Measurements from ENCODE around the gene MSANTD1. TPM values are rescaled to one million over a fixed set of nuclear protein-coding genes. Genes with fewer than 3 reads are reported as not detected.
"Not testable (repeated sequence)": the region's sequence is repeated elsewhere in the genome, so short reads cannot be mapped to it uniquely, and the experiment has no call there.

Gene MSANTD1
- total RNA-seq, 2 donors from 2014 or later, result 1.1 to 1.2 TPM

DNA sequence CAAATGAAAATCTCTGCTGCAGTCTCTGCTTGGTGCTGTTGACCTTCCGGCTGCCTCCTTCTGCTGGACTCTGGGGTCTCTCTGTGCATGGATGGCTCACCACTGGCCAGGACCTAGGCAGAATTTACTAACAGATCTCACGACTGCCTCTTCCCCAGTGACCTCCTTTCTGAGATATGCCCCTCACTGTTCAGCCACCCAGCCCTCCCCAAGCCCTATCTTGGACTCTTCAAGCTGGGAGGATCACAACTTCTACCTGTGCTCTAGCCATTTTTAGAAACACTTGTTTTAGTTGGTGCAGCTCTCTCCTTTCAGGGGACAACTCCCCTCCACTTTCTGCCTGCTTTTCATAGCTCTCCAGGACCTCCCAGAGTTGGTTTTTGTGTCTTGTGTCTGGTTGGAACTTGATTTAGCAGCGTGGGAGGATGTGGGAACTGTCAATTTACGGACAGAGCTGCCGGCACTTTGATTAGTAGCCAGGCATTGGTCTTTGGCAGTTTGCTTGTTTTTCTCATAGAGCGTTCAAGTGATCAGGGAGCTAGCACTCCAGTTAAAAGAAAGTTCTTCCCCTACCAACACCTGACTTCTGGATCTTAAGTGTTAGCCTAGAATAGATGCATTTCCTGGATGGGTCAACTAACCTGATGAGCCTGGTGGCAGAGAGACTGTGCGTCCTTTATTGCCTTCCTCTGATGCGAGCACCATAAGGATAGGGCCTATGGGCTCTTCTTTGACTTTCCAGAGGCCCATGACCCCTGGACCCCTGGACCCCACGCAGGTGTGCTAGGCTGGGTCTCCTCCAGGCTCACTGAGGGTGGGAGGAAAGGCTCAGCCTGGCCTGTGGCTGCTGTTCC, 50.4 kb downstream of the MSANTD1 start:
- Mint-ChIP-seq H3K4me3 (no peak overlapping the region), H3K27me3 (peaks cover 5% of the 10 kb centered on the region), H3K36me3 (ENCODE audit: low read depth) (no peaks in the 10 kb centered on the region), H3K27ac (no peak overlapping the region), H3K4me1 (peaks cover 21% of the 10 kb centered on the region), H3K9me3 (peaks cover 5% of the 10 kb centered on the region)
- ATAC-seq (replicated peaks), result no peak

DNA sequence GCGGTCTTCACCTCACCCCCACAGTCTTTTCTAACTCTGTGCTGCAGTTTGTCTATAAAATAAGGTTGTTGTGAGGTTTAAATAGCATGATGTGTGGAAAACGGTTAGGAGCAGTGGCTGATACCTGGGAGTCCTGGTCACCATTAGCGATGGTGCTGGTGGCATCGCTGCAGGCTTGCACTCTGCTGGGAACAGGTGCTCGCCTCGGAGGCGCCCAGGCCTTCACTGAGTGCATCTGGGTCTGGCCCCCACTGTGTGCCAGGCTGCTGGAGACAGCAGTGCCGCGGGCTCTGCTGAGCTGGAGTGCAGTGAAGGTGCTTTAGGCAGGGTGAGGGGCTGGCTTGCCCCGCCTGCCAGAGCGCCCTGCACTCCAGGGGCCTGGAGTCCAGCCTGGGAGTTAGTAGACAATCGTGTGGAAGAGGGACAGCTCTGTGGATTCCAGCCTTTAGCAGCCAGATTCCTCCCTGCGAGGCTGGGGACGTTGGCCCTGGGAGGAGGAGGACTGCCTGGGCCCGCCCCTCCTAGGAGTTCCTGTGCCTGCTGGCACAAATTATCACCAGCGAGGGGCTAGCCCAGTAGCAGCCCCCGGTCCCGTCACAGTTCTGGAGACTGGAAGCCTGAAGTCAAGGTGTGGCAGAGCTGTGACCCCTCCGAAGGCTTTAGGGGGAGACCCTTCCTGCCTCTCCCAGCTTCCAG, 51.2 kb downstream of the MSANTD1 start:
- H3K4me3 Mint-ChIP-seq, result no peak overlapping the region
- no peak for ATAC-seq (replicated peaks)
- no peak overlapping the region for H3K27ac Mint-ChIP-seq
- H3K36me3 Mint-ChIP-seq (ENCODE audit: low read depth), result no peaks in the 10 kb centered on the region
- H3K4me1 Mint-ChIP-seq, result peaks cover 21% of the 10 kb centered on the region
- peaks cover 5% of the 10 kb centered on the region for H3K9me3 Mint-ChIP-seq
- H3K27me3 Mint-ChIP-seq, result peaks cover 5% of the 10 kb centered on the region

DNA sequence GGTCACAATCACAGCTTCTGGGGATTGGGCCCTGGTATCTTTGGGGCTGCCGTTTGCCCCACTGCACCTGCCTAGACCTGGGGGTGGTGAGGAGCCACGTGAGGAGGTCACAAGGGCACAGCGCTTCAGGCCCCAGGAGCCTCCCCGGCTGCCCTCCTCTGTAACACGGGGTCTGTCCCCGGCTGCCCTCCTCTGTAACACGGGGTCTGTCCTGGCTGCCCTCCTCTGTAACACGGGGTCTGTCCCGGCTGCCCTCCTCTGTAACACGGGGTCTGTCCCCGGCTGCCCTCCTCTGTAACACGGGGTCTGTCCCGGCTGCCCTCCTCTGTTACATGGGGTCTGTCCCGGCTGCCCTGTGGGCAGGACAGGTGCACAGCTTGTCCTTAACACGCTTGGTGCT, 51.9 kb downstream of the MSANTD1 start:
- Mint-ChIP-seq H3K4me3 (peak overlapping the region; percentile 74), H3K4me1 (peaks cover 21% of the 10 kb centered on the region)
- not testable (repeated sequence) for H3K27me3 Mint-ChIP-seq; H3K36me3 Mint-ChIP-seq (ENCODE audit: low read depth); ATAC-seq (replicated peaks); H3K9me3 Mint-ChIP-seq; H3K27ac Mint-ChIP-seq

DNA sequence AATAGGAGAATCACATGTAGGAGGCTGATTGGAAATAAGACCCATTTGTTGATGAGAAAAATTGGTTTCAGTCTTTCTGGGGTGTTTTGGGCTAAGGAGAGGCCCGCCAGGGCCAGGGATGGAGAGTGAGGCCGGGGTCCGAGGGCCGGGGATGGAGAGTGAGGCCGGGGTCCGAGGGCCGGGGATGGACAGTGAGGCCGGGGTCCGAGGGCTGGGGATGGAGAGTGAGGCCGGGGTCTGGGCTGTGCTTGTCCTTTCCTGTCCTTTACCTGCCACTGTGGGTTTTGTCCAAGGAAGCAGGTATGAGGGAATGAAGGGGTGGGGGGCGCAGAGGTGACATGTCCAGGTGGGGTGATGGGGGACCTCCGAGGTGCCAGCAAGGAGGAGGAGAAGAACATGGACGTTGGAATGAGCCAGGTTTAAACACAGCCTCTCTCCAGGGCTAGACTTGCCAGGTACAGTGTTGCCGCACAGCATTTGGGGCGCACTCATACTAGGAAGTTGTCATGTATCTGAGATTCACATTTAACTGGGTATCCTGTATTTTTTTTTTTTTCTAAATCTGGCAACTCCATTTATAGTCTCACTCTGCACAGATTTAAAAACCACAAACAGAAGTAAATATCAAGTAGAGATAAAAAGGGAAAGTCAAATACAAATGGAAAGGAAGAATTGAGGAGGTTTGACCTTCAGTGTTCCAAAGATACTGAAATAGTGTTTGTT, 52.7 kb downstream of the MSANTD1 start:
- Mint-ChIP-seq H3K27ac (peak overlapping the region; percentile 84), H3K4me3 (peak overlapping the region; percentile 74), H3K36me3 (ENCODE audit: low read depth) (no peaks in the 10 kb centered on the region), H3K9me3 (peaks cover 5% of the 10 kb centered on the region), H3K4me1 (peaks cover 21% of the 10 kb centered on the region), H3K27me3 (peaks cover 5% of the 10 kb centered on the region)
- ATAC-seq (replicated peaks), result no peak

DNA sequence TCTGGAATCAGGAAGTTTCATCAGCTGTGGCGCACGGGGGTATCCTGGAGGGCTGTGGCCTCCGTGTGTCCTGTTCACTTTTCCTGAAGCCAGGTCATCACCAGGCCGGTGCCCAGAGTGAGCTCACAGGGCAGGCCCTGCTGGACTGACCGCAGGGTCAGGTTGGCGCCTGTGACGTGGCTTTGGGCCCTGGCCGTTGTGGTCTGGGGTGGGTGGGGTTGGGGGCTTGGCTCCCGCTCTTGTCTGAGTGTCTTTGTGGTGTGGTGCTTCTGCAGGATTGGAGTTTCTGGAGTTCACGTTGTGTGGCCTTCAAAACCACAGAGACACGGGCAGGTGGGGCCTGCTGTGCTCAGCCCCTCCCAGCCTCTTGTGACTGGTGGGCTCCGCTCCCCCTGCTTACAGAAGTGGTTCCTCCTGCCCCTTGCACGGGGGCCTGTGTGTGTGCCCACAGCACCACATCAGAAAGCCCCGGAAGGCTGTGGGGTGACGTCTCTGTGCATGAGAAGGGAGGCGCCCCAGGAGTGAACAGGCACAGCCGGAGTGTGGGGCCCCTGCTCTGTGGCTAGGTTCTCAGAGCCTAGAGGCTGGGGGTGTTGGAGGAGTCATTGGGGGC, 53.3 kb downstream of the MSANTD1 start:
- Mint-ChIP-seq H3K4me3 (peak overlapping the region; percentile 74), H3K9me3 (peaks cover 5% of the 10 kb centered on the region), H3K27me3 (peaks cover 5% of the 10 kb centered on the region), H3K27ac (peak overlapping the region; percentile 84), H3K4me1 (peaks cover 21% of the 10 kb centered on the region), H3K36me3 (ENCODE audit: low read depth) (no peaks in the 10 kb centered on the region)
- peak; percentile 86 for ATAC-seq (replicated peaks)

DNA sequence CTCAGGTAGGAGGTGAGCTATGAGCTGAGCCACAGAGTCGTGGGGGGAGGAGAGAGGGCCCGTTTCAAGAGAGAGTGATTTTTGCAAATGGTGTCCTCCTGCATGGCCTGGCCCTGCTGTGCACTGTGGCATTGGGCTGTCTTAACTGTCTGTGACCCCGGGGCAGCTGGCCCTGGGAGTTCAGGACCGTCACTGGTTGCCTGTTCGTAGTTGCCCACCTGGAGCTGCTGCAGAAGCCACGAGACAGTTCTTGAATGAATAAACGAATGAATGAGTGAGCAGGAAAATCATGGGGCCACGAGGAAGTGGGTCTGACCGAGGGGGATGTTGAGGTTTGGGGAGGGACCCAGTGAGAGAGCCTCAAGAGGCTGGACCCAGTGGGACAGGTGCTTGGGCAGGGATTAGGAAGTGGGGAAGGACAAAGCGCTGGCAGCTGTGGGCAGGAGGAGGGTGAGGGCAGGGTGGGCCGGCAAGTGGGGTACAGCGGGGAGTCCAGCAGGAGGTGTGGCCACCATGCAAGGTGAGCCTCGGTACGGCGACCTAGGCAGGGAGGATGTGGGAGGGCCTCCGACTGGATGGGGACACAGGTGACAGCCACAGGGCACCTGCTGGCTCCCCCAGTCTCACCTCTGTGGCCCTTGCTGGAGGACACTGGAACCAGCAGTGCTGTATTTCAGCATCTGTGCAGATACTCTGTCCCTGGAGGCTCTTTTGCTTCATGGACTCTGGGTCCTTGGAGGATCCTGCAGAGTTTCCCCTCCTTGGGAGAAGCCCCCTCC, 54.0 kb downstream of the MSANTD1 start:
- no peaks in the 10 kb centered on the region for H3K9me3 Mint-ChIP-seq
- H3K4me1 Mint-ChIP-seq, result peaks cover 21% of the 10 kb centered on the region
- H3K4me3 Mint-ChIP-seq, result peak overlapping the region; percentile 74
- peak; percentile 33 for ATAC-seq (replicated peaks)
- peak overlapping the region; percentile 84 for H3K27ac Mint-ChIP-seq
- no peaks in the 10 kb centered on the region for H3K36me3 Mint-ChIP-seq (ENCODE audit: low read depth)
- H3K27me3 Mint-ChIP-seq, result peaks cover 5% of the 10 kb centered on the region

DNA sequence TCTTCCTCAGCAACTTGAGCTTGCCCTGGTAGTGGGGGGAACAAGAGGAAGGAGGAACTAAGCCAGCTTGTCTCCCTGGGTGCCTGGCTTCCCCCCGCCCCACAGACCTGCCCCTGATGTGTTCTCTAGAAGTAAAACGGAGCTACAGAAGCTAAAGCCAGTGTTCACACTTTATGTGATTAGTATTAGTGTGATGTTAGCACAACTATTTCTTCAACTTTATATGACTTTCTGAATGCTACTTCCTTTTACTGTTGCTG, 54.5 kb downstream of the MSANTD1 start:
- H3K9me3 Mint-ChIP-seq, result no peaks in the 10 kb centered on the region
- peaks cover 21% of the 10 kb centered on the region for H3K4me1 Mint-ChIP-seq

DNA sequence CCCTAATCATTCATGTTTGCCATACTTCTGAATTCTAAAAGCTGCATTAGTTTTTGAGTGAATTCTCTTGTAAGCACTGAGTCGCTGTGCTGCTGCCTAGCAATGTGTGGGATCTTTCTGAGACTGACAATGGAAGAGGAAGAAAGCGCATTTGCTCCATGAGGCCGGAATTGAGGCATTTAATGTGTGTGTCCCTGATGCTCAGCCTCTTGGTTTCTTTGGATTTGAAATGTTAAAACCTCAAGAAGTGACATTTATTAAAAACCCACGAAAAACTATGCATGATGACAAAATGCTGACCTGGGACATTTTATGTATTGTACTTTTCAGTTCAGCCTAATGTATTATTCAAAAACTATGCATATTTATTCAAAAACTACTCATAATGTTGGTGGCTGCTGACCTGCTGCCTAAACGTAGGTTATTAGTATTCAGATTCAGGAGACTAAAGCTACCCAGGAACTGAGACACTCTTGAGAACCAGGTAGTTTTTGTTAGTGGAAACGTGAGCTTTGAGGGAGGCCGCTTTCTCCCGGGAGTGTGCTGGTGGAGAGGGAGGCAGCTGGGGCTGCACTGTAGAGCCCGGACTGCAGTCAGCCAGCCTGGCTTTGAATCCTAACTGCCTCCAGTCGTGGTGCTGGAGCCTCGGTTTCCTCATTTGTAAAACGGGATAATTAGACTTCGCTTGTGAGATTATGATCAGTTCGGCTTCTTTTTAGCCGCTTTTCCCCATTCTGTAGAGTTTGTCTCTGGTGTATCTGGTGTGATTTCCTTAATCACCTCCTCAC, 55.2 kb downstream of the MSANTD1 start:
- Mint-ChIP-seq H3K27ac (peak overlapping the region; percentile 47), H3K4me3 (peak overlapping the region; percentile 74), H3K36me3 (ENCODE audit: low read depth) (no peaks in the 10 kb centered on the region), H3K4me1 (peaks cover 21% of the 10 kb centered on the region), H3K27me3 (peaks cover 5% of the 10 kb centered on the region), H3K9me3 (no peaks in the 10 kb centered on the region)
- ATAC-seq (replicated peaks), result no peak

More for the DNA sequence above, 54.5 kb downstream of the MSANTD1 start:
- no peak for ATAC-seq (replicated peaks)
- Mint-ChIP-seq H3K4me3 (peak overlapping the region; percentile 74), H3K27me3 (peaks cover 5% of the 10 kb centered on the region), H3K27ac (peak overlapping the region; percentile 47), H3K36me3 (ENCODE audit: low read depth) (no peaks in the 10 kb centered on the region)

DNA sequence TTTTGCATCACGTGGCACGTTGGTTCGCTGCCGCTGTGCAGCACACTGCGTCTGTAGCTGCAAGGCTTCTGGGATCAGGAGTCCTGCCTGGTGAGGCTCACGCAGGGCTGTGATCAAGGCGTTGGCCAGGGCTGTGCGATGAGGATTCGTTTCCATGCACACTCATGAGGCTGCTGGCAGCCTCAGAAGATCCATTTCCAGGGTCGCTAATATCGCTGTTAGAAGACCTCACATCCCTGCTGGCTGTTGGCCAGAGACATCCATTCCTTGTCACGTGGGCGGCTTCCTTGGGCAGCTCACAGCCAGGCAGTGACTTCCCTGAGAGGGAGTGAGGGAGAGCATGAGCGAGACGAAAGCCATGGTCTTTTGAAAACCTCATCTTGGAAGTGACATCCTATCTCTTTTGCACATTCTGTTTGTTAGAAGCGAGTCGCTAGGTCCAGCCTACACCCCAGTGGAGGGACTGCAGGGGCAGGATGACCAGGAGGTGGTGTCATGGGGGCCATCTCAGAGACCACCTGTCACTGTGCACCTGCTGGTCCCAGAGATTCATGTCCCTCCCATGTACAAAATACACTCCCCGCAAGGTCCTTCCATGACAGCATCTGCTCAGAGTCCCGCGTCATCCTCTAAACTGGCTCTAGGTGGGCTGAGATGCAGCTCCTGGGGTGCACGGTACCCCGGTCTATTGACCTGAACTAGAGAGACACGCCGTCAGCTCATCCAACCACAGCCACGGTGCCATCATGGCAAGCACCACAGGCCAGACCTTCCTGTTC, 56.1 kb downstream of the MSANTD1 start:
- peaks cover 5% of the 10 kb centered on the region for H3K27me3 Mint-ChIP-seq
- no peak overlapping the region for H3K27ac Mint-ChIP-seq
- H3K9me3 Mint-ChIP-seq, result no peaks in the 10 kb centered on the region
- ATAC-seq (replicated peaks), result no peak
- H3K4me1 Mint-ChIP-seq, result peaks cover 21% of the 10 kb centered on the region
- no peak overlapping the region for H3K4me3 Mint-ChIP-seq
- no peaks in the 10 kb centered on the region for H3K36me3 Mint-ChIP-seq (ENCODE audit: low read depth)

DNA sequence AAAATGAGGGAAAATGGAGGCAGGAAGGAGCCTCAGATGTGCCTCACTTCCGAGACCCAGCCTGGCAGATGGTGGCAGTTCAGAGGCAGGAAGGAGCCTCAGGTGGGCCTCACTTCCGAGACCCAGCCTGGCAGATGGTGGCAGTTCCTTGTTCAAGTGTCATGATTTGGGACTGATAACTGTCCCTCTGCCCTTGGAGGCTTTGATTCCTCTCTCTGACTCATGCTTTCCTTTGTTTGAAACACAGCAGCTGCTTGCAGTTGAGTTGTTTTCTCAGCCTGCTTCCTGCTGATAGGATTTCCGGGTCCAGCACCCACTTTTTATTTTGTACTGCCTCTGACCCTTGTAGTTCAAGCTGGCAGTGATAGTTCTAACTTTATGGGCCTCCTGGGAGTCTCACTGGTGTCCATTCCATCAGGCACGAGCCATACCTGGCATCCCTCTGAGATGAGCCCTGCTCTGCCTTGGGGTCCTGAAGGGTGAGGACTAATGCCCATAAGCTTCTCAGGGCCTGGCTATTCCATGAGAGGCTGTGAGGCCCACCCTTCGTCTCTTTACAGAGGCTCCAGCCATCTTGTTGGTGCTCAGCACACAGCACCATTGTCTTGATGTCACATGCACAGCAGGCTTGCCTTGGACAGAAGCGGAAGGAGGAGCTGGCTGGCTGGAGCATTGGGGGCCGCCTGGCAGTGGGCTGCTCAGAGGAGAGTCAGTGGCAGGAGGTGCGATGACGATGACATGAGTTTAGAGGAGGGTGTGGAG, 56.8 kb downstream of the MSANTD1 start:
- no peak overlapping the region for H3K27ac Mint-ChIP-seq
- no peaks in the 10 kb centered on the region for H3K36me3 Mint-ChIP-seq (ENCODE audit: low read depth)
- H3K4me1 Mint-ChIP-seq, result peaks cover 21% of the 10 kb centered on the region
- H3K27me3 Mint-ChIP-seq, result peaks cover 5% of the 10 kb centered on the region
- no peak overlapping the region for H3K4me3 Mint-ChIP-seq
- no peak for ATAC-seq (replicated peaks)
- no peaks in the 10 kb centered on the region for H3K9me3 Mint-ChIP-seq
